ENCODE results near the gene TRIM46.

The TRIM46 gene

GRCh38 chr1:155197901-155198546 lies 24.4 kb downstream of the TRIM46 start:
- no peak overlapping the region for H2AFZ ChIP-seq (ENCODE audit: low read length)
- no peaks in the 10 kb centered on the region for H4K20me1 ChIP-seq (ENCODE audit: insufficient read depth, low read length)
- H3K27me3 ChIP-seq (replicated peaks; ENCODE audit: insufficient read depth, low read length): peaks cover 85% of the 10 kb centered on the region
- H3K27ac ChIP-seq (ENCODE audit: low read length): no peak overlapping the region
- no peaks in the 10 kb centered on the region for H3K79me2 ChIP-seq (ENCODE audit: low read length)
- peaks cover 14% of the 10 kb centered on the region; the same call in 1 of the 2 replicates for H3K4me1 ChIP-seq (ENCODE audit: low read length)
- DNase-seq: no peak
- no peak overlapping the region for H3K9ac ChIP-seq (ENCODE audit: low read length)
- no peaks in the 10 kb centered on the region for H3K36me3 ChIP-seq (replicated peaks; ENCODE audit: insufficient read depth, low read length)
- H3F3A ChIP-seq (ENCODE audit: insufficient read depth, low read length): no peaks in the 10 kb centered on the region
- no peak overlapping the region for H3K4me3 ChIP-seq (ENCODE audit: low read length)
- no peaks in the 10 kb centered on the region for H3K9me3 ChIP-seq (replicated peaks; ENCODE audit: insufficient read depth, low read length)
- no peak overlapping the region for H3K4me2 ChIP-seq (ENCODE audit: low read depth, low read length)
- H3K9me2 ChIP-seq (replicated peaks; ENCODE audit: insufficient read depth, low read length): no peaks in the 10 kb centered on the region
- no peak for TF ChIP-seq EZH2 (optimal IDR thresholded peaks at IDR 0.05; ENCODE audit: low read depth, low read length)
- TF ChIP-seq CTCF (IDR thresholded peaks at IDR 0.05; ENCODE audit: low read length): no peak
- TF ChIP-seq EZH2phosphoT487 (IDR thresholded peaks at IDR 0.05; ENCODE audit: low read length): no peak

GRCh38 chr1:155198547-155198906 lies 24.9 kb downstream of the TRIM46 start:
- H3F3A ChIP-seq (ENCODE audit: insufficient read depth, low read length): no peaks in the 10 kb centered on the region
- TF ChIP-seq EZH2 (optimal IDR thresholded peaks at IDR 0.05; ENCODE audit: low read depth, low read length) (no peak), EZH2phosphoT487 (IDR thresholded peaks at IDR 0.05; ENCODE audit: low read length) (no peak), CTCF (IDR thresholded peaks at IDR 0.05; ENCODE audit: low read length) (no peak)
- H3K36me3 ChIP-seq (replicated peaks; ENCODE audit: insufficient read depth, low read length): no peaks in the 10 kb centered on the region
- no peak overlapping the region for H3K4me2 ChIP-seq (ENCODE audit: low read depth, low read length)
- DNase-seq: no peak
- no peak overlapping the region for H3K27ac ChIP-seq (ENCODE audit: low read length)
- H3K79me2 ChIP-seq (ENCODE audit: low read length): no peaks in the 10 kb centered on the region
- peaks cover 10% of the 10 kb centered on the region; the same call in 1 of the 2 replicates for H3K4me1 ChIP-seq (ENCODE audit: low read length)
- H3K4me3 ChIP-seq (ENCODE audit: low read length): no peak overlapping the region
- H2AFZ ChIP-seq (ENCODE audit: low read length): no peak overlapping the region
- no peaks in the 10 kb centered on the region for H3K9me2 ChIP-seq (replicated peaks; ENCODE audit: insufficient read depth, low read length)
- H3K27me3 ChIP-seq (replicated peaks; ENCODE audit: insufficient read depth, low read length): peaks cover 86% of the 10 kb centered on the region
- H3K9me3 ChIP-seq (replicated peaks; ENCODE audit: insufficient read depth, low read length): no peaks in the 10 kb centered on the region
- no peak overlapping the region for H3K9ac ChIP-seq (ENCODE audit: low read length)
- H4K20me1 ChIP-seq (ENCODE audit: insufficient read depth, low read length): no peaks in the 10 kb centered on the region

GRCh38 chr1:155199792-155200191 lies 26.1 kb downstream of the TRIM46 start:
- H3K4me3 ChIP-seq (ENCODE audit: low read length): no peak overlapping the region
- H3K4me2 ChIP-seq (ENCODE audit: low read depth, low read length): no peak overlapping the region
- no peak overlapping the region for H2AFZ ChIP-seq (ENCODE audit: low read length)
- TF ChIP-seq EZH2 (optimal IDR thresholded peaks at IDR 0.05; ENCODE audit: low read depth, low read length): no peak
- TF ChIP-seq CTCF (IDR thresholded peaks at IDR 0.05; ENCODE audit: low read length): no peak
- no peak for TF ChIP-seq EZH2phosphoT487 (IDR thresholded peaks at IDR 0.05; ENCODE audit: low read length)
- peaks cover 75% of the 10 kb centered on the region for H3K27me3 ChIP-seq (replicated peaks; ENCODE audit: insufficient read depth, low read length)
- H3K79me2 ChIP-seq (ENCODE audit: low read length): no peaks in the 10 kb centered on the region
- H3K9me2 ChIP-seq (replicated peaks; ENCODE audit: insufficient read depth, low read length): no peaks in the 10 kb centered on the region
- DNase-seq: no peak
- no peaks in the 10 kb centered on the region for H3K36me3 ChIP-seq (replicated peaks; ENCODE audit: insufficient read depth, low read length)
- no peak overlapping the region for H3K9ac ChIP-seq (ENCODE audit: low read length)
- H3K9me3 ChIP-seq (replicated peaks; ENCODE audit: insufficient read depth, low read length): no peaks in the 10 kb centered on the region
- H3K4me1 ChIP-seq (ENCODE audit: low read length): no peaks in the 10 kb centered on the region
- H3F3A ChIP-seq (ENCODE audit: insufficient read depth, low read length): no peaks in the 10 kb centered on the region
- H3K27ac ChIP-seq (ENCODE audit: low read length): no peak overlapping the region
- H4K20me1 ChIP-seq (ENCODE audit: insufficient read depth, low read length): no peaks in the 10 kb centered on the region
